Activated T-helper 1 cell treated with anti-CD3 and anti-CD28 coated beads, Interleukin-12 subunit alpha, Interleukin-12 subunit beta, Interleukin-2, Interleukin-4 antibody, amounts not matched to agents 30 ng/mL and 10 ng/mL and 1 ng/mL, durations not matched to agents 14 hours and 24 hours and 36 hours (primary cell): ENCODE measurements around the gene CFH. TPM values are rescaled to one million over a fixed set of nuclear protein-coding genes. Genes with fewer than 3 reads are reported as not detected.
"Not testable (repeated sequence)": the region's sequence is repeated elsewhere in the genome, so short reads cannot be mapped to it uniquely, and the experiment has no call there.

Experiments
- DNase-seq: peaks from one replicate; pipeline ENCODE4 v3.0.0; 2021; ENCODE audit warnings: low spot score
- H3K27ac Mint-ChIP-seq: one replicate; pipeline ENCODE4 v1.8.0; 2021; ENCODE audit warnings: mild to moderate bottlenecking, mixed read lengths
- H3K27me3 Mint-ChIP-seq: one replicate; pipeline ENCODE4 v1.8.0; 2022; ENCODE audit warnings: mild to moderate bottlenecking, moderate library complexity, mixed read lengths; ENCODE audit not compliant: insufficient read depth
- H3K36me3 Mint-ChIP-seq: one replicate; pipeline ENCODE4 v1.8.0; 2021; ENCODE audit warnings: low read depth, mixed read lengths
- H3K4me1 Mint-ChIP-seq: one replicate; pipeline ENCODE4 v1.8.0; 2021; ENCODE audit warnings: low read depth, mixed read lengths
- H3K4me3 Mint-ChIP-seq: one replicate; pipeline ENCODE4 v1.8.0; 2021; ENCODE audit warnings: mild to moderate bottlenecking, moderate library complexity, mixed read lengths
- H3K9me3 Mint-ChIP-seq: one replicate; pipeline ENCODE4 v1.8.0; 2021; ENCODE audit warnings: mixed read lengths
- intact Hi-C: fragments of 100-400 bp; cut with micrococcal nuclease; formaldehyde crosslinking; loops from one replicate; pipeline ENCODE4 v1.15.1; 2024
- total RNA-seq: library from RNA; stranded (reverse); gene quantifications from 2 replicates; pipeline ENCODE4 v1.2.3, GENCODE V29; 2022

The CFH gene
- total RNA-seq, 1 donor from 2014 or later: 0.54 TPM

- H3K27me3 Mint-ChIP-seq, H3K27ac Mint-ChIP-seq, intact Hi-C loops, H3K4me1 Mint-ChIP-seq, H3K36me3 Mint-ChIP-seq, H3K9me3 Mint-ChIP-seq, DNase-seq, H3K4me3 Mint-ChIP-seq: not testable (repeated sequence)
Measured at GRCh38 chr1:196794103-196794502, 142.3 kb downstream of the CFH start.

Other genes starting within 250 kb of the CFH start
- not detected in 2 replicates for gene KCNT2, start 43.6 kb upstream of the CFH start, total RNA-seq
- not detected in 2 replicates for gene CFHR3, start 122.8 kb downstream of the CFH start, total RNA-seq
- not detected in 2 replicates for gene CFHR1, start 167.7 kb downstream of the CFH start, total RNA-seq
- not detected in 2 replicates for gene CFHR4, start 236.0 kb downstream of the CFH start, total RNA-seq